GM12891 (cell line): ENCODE data around the gene NEDD4L.

Experiments used
- POLR2A ChIP-seq: IDR thresholded peaks from 2 replicates; pipeline ENCODE4 v1.6.1; 2011; ENCODE audit warnings: low read depth, low read length, control low read depth
- POLR2AphosphoS5 ChIP-seq: IDR thresholded peaks from 2 replicates; pipeline ENCODE4 v1.6.1; 2011; ENCODE audit warnings: low read depth, low read length, control low read depth
- POU2F2 ChIP-seq: IDR thresholded peaks from 2 replicates; pipeline ENCODE4 v1.6.1; 2011; ENCODE audit warnings: low read depth, mild to moderate bottlenecking, control low read depth, low read length, moderate library complexity
- SPI1 ChIP-seq: IDR thresholded peaks from 2 replicates; pipeline ENCODE4 v1.6.1; 2011; ENCODE audit warnings: low read depth, low read length, control low read depth
- TAF1 ChIP-seq: IDR thresholded peaks from 2 replicates; pipeline ENCODE4 v1.6.1; 2011; ENCODE audit warnings: low read depth, low read length, control low read depth

GRCh38 chr18:58272779-58273435 is 228.9 kb downstream of the NEDD4L start:
- TF ChIP-seq POLR2A = no peak
- TF ChIP-seq POLR2AphosphoS5 = no peak
- no peak for TF ChIP-seq TAF1
- TF ChIP-seq SPI1 = no peak
- TF ChIP-seq POU2F2 = no peak
